Cardiac muscle cell (in vitro differentiated cells and primary cell): ENCODE results near the gene EPN2. TPM values are rescaled to one million over a fixed set of nuclear protein-coding genes. Genes with fewer than 3 reads are reported as not detected.

Source experiments
- DNase-seq, 2 donors: peaks; one replicate each; pipeline versions ENCODE4 v3.0.0 to v3.0.0-alpha.2; 2010 to 2017; ENCODE audit warnings: low read depth in 1 of 2, low spot score in 1 of 2
- H3K27ac ChIP-seq: fragments of 200-600 bp; sonication (generic); 2 replicates; pipeline ENCODE4 v1.5.1; 2016
- H3K27me3 ChIP-seq: fragments of 200-600 bp; sonication (generic); 2 replicates; pipeline ENCODE4 v1.6.0; 2016; ENCODE audit warnings: control low read depth
- H3K36me3 ChIP-seq: fragments of 200-600 bp; sonication (generic); 2 replicates; pipeline ENCODE4 v1.5.1; 2016; ENCODE audit warnings: control low read depth
- H3K4me1 ChIP-seq: fragments of 200-600 bp; sonication (generic); 2 replicates; pipeline ENCODE4 v1.8.1; 2017; ENCODE audit warnings: low read depth, mild to moderate bottlenecking, mixed run types
- H3K4me3 ChIP-seq: fragments of 200-600 bp; sonication (generic); 2 replicates; pipeline ENCODE4 v1.5.1; 2016; ENCODE audit warnings: mild to moderate bottlenecking
- H3K9me3 ChIP-seq: fragments of 200-600 bp; sonication (generic); 2 replicates; pipeline ENCODE4 v1.5.1; 2017; ENCODE audit warnings: low read depth, mild to moderate bottlenecking, control low read depth
- CTCF ChIP-seq: IDR thresholded peaks from 2 replicates; pipeline ENCODE4 v1.5.1; 2012; ENCODE audit warnings: low read depth, mild to moderate bottlenecking, low read length
- polyA plus RNA-seq: library from polyadenylated mRNA; unstranded; fragments of >200 nt; fragmentation: Nextera tagmentation; extraction: Ambion mirVana; gene quantifications from 2 replicates; pipeline ENCODE4 v1.2.1, GENCODE V29; 2016
- total RNA-seq: library from RNA; depleted of rRNA; stranded (reverse); fragments of >200 nt; gene quantifications from 2 replicates; pipeline ENCODE4 v1.2.3, GENCODE V29; 2016

Gene EPN2
- total and polyA plus RNA-seq, 2 experiments from 2014 or later = 43.5 to 45.5 TPM

GRCh38 chr17:19301274-19301951 lies 64.2 kb downstream of the EPN2 start:
- Histone ChIP-seq H3K4me3 (no peak overlapping the region), H3K27me3 (no peaks in the 10 kb centered on the region), H3K27ac (no peak overlapping the region), H3K9me3 (no peaks in the 10 kb centered on the region), H3K4me1 (peaks cover 31% of the 10 kb centered on the region), H3K36me3 (no peaks in the 10 kb centered on the region)
- TF ChIP-seq CTCF = no peak
- no peak for DNase-seq

- no peaks in the 10 kb centered on the region for H3K9me3 ChIP-seq
- no peak overlapping the region for H3K27ac ChIP-seq
- H3K4me3 ChIP-seq = no peak overlapping the region
- TF ChIP-seq CTCF = no peak
- no peaks in the 10 kb centered on the region for H3K36me3 ChIP-seq
- no peaks in the 10 kb centered on the region for H3K27me3 ChIP-seq
- peaks cover 25% of the 10 kb centered on the region for H3K4me1 ChIP-seq
- DNase-seq = no peak
Observed at GRCh38 chr17:19301973-19302372, 64.8 kb downstream of the EPN2 start.

GRCh38 chr17:19302791-19303331 lies 65.7 kb downstream of the EPN2 start:
- Histone ChIP-seq H3K27ac (peak overlapping the region; percentile 54), H3K36me3 (no peaks in the 10 kb centered on the region), H3K27me3 (no peaks in the 10 kb centered on the region), H3K9me3 (no peaks in the 10 kb centered on the region), H3K4me1 (peaks cover 17% of the 10 kb centered on the region), H3K4me3 (no peak overlapping the region)
- no peak for DNase-seq
- TF ChIP-seq CTCF = no peak

- H3K4me1 ChIP-seq = peaks cover 11% of the 10 kb centered on the region
- no peak for TF ChIP-seq CTCF
- no peak overlapping the region for H3K27ac ChIP-seq
- H3K27me3 ChIP-seq = no peaks in the 10 kb centered on the region
- no peaks in the 10 kb centered on the region for H3K36me3 ChIP-seq
- DNase-seq = no peak
- H3K4me3 ChIP-seq = no peak overlapping the region
- no peaks in the 10 kb centered on the region for H3K9me3 ChIP-seq
Observed at GRCh38 chr17:19303367-19303776, 66.2 kb downstream of the EPN2 start.

GRCh38 chr17:19304209-19304608 lies 67.0 kb downstream of the EPN2 start:
- Histone ChIP-seq H3K4me1 (peaks cover 3% of the 10 kb centered on the region), H3K27ac (no peak overlapping the region), H3K27me3 (no peaks in the 10 kb centered on the region), H3K9me3 (no peaks in the 10 kb centered on the region), H3K36me3 (no peaks in the 10 kb centered on the region), H3K4me3 (no peak overlapping the region)
- peak in 1 of 2 donors; percentile 65 for DNase-seq
- TF ChIP-seq CTCF = no peak
